ENCODE measurements around the gene POMZP3. TPM values are rescaled to one million over a fixed set of nuclear protein-coding genes. Genes with fewer than 3 reads are reported as not detected.
"Not testable (repeated sequence)": the region's sequence is repeated elsewhere in the genome, so short reads cannot be mapped to it uniquely, and the experiment has no call there.

POMZP3 gene
- total RNA-seq, 2 experiments from 2014 or later = 5.0 to 8.5 TPM

DNA sequence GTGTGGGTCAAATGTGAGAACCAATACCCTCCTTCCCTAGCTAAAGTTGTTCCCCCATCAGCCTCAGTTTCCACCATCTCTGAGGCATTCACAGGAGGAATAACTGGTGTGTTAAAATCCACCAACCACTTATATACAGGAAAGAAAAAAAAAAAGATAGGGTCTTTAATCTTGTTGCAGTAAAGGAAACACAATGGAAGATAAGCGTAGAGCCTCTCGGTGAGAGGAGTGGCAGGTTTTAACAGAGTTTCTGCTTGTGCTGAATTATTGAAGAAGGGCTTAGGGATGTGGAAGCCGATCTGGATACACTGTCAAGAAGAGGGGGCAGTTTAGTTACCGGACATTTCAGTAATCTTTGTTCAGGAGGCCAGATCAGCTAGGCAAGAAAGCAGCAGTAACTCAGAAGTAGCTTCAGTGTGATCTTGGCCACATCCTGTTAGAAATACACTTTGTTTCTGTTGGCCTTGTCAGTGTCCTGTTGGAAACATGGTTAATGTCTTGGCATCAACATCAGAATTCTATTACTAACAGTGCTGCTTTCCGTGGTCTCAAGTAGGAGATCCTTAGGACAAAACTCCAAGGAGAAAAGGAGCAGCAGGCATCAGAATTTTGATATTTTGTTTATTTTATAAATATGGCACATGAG lies 43.3 kb downstream of the POMZP3 start:
- intact Hi-C loops (cut with micrococcal nuclease; ENCODE audit: unreplicated experiment); CTCF ChIA-PET (ENCODE audit: unreplicated experiment); H3K9me3 ChIP-seq (ENCODE audit: low read length); H3K4me3 ChIP-seq (ENCODE audit: low read depth, low read length, poor library complexity, severe bottlenecking); H3K4me2 ChIP-seq (ENCODE audit: low read length); POLR2A ChIA-PET; BruUV-seq (replicated peaks); H3K9me2 ChIP-seq (ENCODE audit: insufficient read depth, low read length); H4K20me1 ChIP-seq (ENCODE audit: insufficient read depth, low read length); H2AFZ ChIP-seq (ENCODE audit: low read length); H3K79me2 ChIP-seq (ENCODE audit: insufficient read depth, low read depth, low read length); H3K36me3 ChIP-seq (ENCODE audit: insufficient read depth, low read length); H3K4me1 ChIP-seq (ENCODE audit: insufficient read depth, low read length, poor library complexity, severe bottlenecking); DNase-seq (ENCODE audit: low spot score); H3K27ac ChIP-seq (ENCODE audit: low read depth, low read length, poor library complexity, severe bottlenecking): not testable (repeated sequence)

DNA sequence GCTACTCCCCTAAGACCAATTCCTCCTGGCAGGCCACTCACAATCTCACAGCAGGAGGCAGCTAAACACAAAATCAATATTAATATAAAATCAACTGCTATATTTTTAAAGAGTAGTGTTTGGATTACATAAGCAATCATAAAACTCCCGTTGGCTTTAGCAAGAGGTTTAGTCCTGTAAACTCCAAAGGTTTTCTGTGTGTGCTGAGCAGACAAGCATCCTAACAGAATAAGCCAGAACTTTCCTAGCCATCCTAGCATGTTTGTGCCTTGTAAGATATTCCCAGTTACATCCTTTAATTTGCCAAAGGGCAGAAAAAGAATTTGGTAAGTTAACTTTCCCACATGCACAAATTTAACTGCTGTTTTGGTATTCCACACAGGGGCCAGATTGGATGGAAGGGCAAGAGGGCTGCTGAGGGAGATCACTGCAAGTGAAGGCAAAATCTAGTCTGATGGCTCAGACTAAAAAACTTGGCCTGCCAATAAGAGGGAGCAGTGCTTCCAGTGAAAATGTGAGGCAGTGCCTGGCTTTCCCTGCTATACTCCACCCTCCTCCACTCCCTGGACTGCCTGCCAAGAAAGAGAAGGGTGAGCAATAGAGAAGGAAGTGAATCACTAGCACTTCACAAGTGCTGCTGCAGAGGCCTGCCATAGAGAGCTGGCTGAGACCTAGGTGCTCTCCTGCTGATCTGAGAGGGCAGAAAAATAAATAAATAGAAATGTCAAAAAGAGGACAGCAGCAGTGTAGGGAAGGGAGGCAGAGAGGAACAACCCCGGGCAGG lies 44.0 kb downstream of the POMZP3 start:
- BruUV-seq (replicated peaks); H3K79me2 ChIP-seq (ENCODE audit: insufficient read depth, low read depth, low read length); H3K9me2 ChIP-seq (ENCODE audit: insufficient read depth, low read length); H3K4me2 ChIP-seq (ENCODE audit: low read length); H3K36me3 ChIP-seq (ENCODE audit: insufficient read depth, low read length); intact Hi-C loops (cut with micrococcal nuclease; ENCODE audit: unreplicated experiment); H4K20me1 ChIP-seq (ENCODE audit: insufficient read depth, low read length); H3K4me1 ChIP-seq (ENCODE audit: insufficient read depth, low read length, poor library complexity, severe bottlenecking); H3K9me3 ChIP-seq (ENCODE audit: low read length); POLR2A ChIA-PET; H3K27ac ChIP-seq (ENCODE audit: low read depth, low read length, poor library complexity, severe bottlenecking); H2AFZ ChIP-seq (ENCODE audit: low read length); H3K4me3 ChIP-seq (ENCODE audit: low read depth, low read length, poor library complexity, severe bottlenecking); DNase-seq (ENCODE audit: low spot score); CTCF ChIA-PET (ENCODE audit: unreplicated experiment): not testable (repeated sequence)

- H3K79me2 ChIP-seq (ENCODE audit: insufficient read depth, low read depth, low read length); BruUV-seq (replicated peaks); POLR2A ChIA-PET; H2AFZ ChIP-seq (ENCODE audit: low read length); CTCF ChIA-PET (ENCODE audit: unreplicated experiment); H3K36me3 ChIP-seq (ENCODE audit: insufficient read depth, low read length); H3K27ac ChIP-seq (ENCODE audit: low read depth, low read length, poor library complexity, severe bottlenecking); H3K9me2 ChIP-seq (ENCODE audit: insufficient read depth, low read length); H3K4me1 ChIP-seq (ENCODE audit: insufficient read depth, low read length, poor library complexity, severe bottlenecking); H3K4me3 ChIP-seq (ENCODE audit: low read depth, low read length, poor library complexity, severe bottlenecking); H3K9me3 ChIP-seq (ENCODE audit: low read length); DNase-seq (ENCODE audit: low spot score); H3K4me2 ChIP-seq (ENCODE audit: low read length); H4K20me1 ChIP-seq (ENCODE audit: insufficient read depth, low read length); intact Hi-C loops (cut with micrococcal nuclease; ENCODE audit: unreplicated experiment): not testable (repeated sequence)
Observed at GRCh38 chr7:76575919-76576655, 51.0 kb downstream of the POMZP3 start.

GRCh38 chr7:76575431-76575830 lies 51.6 kb downstream of the POMZP3 start:
- H2AFZ ChIP-seq (ENCODE audit: low read length); H3K9me2 ChIP-seq (ENCODE audit: insufficient read depth, low read length); H3K4me1 ChIP-seq (ENCODE audit: insufficient read depth, low read length, poor library complexity, severe bottlenecking); POLR2A ChIA-PET; H3K4me3 ChIP-seq (ENCODE audit: low read depth, low read length, poor library complexity, severe bottlenecking); H3K27ac ChIP-seq (ENCODE audit: low read depth, low read length, poor library complexity, severe bottlenecking); CTCF ChIA-PET (ENCODE audit: unreplicated experiment); H3K36me3 ChIP-seq (ENCODE audit: insufficient read depth, low read length); H3K79me2 ChIP-seq (ENCODE audit: insufficient read depth, low read depth, low read length); H3K4me2 ChIP-seq (ENCODE audit: low read length); H3K9me3 ChIP-seq (ENCODE audit: low read length); DNase-seq (ENCODE audit: low spot score); H4K20me1 ChIP-seq (ENCODE audit: insufficient read depth, low read length); BruUV-seq (replicated peaks); intact Hi-C loops (cut with micrococcal nuclease; ENCODE audit: unreplicated experiment): not testable (repeated sequence)

GRCh38 chr7:76572296-76572695 lies 54.8 kb downstream of the POMZP3 start:
- H3K4me3 ChIP-seq (ENCODE audit: low read depth, low read length, poor library complexity, severe bottlenecking); H3K9me3 ChIP-seq (ENCODE audit: low read length); POLR2A ChIA-PET; H2AFZ ChIP-seq (ENCODE audit: low read length); BruUV-seq (replicated peaks); intact Hi-C loops (cut with micrococcal nuclease; ENCODE audit: unreplicated experiment); H3K9me2 ChIP-seq (ENCODE audit: insufficient read depth, low read length); H3K4me2 ChIP-seq (ENCODE audit: low read length); H4K20me1 ChIP-seq (ENCODE audit: insufficient read depth, low read length); H3K27ac ChIP-seq (ENCODE audit: low read depth, low read length, poor library complexity, severe bottlenecking); CTCF ChIA-PET (ENCODE audit: unreplicated experiment); DNase-seq (ENCODE audit: low spot score); H3K4me1 ChIP-seq (ENCODE audit: insufficient read depth, low read length, poor library complexity, severe bottlenecking); H3K79me2 ChIP-seq (ENCODE audit: insufficient read depth, low read depth, low read length): not testable (repeated sequence)
- H3K36me3 ChIP-seq (ENCODE audit: insufficient read depth, low read length) = peaks cover 12% of the 10 kb centered on the region

DNA sequence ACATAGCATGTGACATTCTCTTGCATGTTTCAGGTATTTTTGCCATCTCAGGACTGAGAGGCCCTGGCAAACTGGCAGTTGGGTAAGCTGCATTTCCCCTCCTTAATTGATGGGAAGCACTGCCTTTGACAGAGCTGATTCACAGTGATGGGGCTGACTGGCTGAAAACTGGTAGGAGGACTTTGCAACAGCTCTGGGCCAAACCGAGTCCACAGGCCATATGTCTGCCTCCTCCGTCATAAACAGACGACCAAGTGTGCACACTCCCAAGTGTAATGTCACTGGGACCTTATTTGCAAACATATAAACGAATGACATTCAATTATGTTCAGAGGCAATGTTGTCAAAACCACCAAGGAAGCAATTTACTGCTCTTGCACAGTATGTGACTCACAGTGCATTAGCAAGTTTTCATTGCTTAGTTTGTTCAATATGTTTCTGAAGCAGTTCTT lies 56.7 kb downstream of the POMZP3 start:
- H3K9me2 ChIP-seq (ENCODE audit: insufficient read depth, low read length); H4K20me1 ChIP-seq (ENCODE audit: insufficient read depth, low read length); BruUV-seq (replicated peaks); H3K79me2 ChIP-seq (ENCODE audit: insufficient read depth, low read depth, low read length); POLR2A ChIA-PET; H3K27ac ChIP-seq (ENCODE audit: low read depth, low read length, poor library complexity, severe bottlenecking); H3K9me3 ChIP-seq (ENCODE audit: low read length); CTCF ChIA-PET (ENCODE audit: unreplicated experiment); DNase-seq (ENCODE audit: low spot score); H3K4me3 ChIP-seq (ENCODE audit: low read depth, low read length, poor library complexity, severe bottlenecking); intact Hi-C loops (cut with micrococcal nuclease; ENCODE audit: unreplicated experiment); H3K4me1 ChIP-seq (ENCODE audit: insufficient read depth, low read length, poor library complexity, severe bottlenecking); H3K4me2 ChIP-seq (ENCODE audit: low read length); H2AFZ ChIP-seq (ENCODE audit: low read length): not testable (repeated sequence)
- peaks cover 12% of the 10 kb centered on the region for H3K36me3 ChIP-seq (ENCODE audit: insufficient read depth, low read length)

Data from OCI-LY7 (cell line).